Heart right ventricle (tissue), 16 donors: ENCODE results near the gene RIN3. TPM values are rescaled to one million over a fixed set of nuclear protein-coding genes. Genes with fewer than 3 reads are reported as not detected.
A peak's percentile ranks its signal among the peaks of the same experiment; 100 is the strongest.

Experiments used
- ATAC-seq, 8 donors: fragments of 200-7000 bp; cut with Tn5 transposase; one replicate each; pipeline ENCODE4 v1.9.1; 2020; ENCODE audit warnings: mild to moderate bottlenecking in 8 of 8, moderate library complexity in 8 of 8, moderate number of reproducible peaks in 1 of 8
- DNase-seq, 2 donors: peaks; one replicate each; pipeline ENCODE4 v3.0.0-alpha.2; 2020
- H3K27ac ChIP-seq, 10 donors: fragments of 200-600 bp; sonication (generic) in 2 of 10; one replicate each; pipeline versions ENCODE4 v1.5.0 to v1.8.0; 2020 to 2022; ENCODE audit warnings: mild to moderate bottlenecking in 3 of 10
- H3K27me3 ChIP-seq, 7 donors: fragments of 200-600 bp; one replicate each; pipeline ENCODE4 v1.8.0; 2021 to 2022; ENCODE audit warnings: mild to moderate bottlenecking in 2 of 7
- H3K36me3 ChIP-seq, 9 donors: fragments of 200-600 bp; sonication (generic) in 1 of 9; one replicate each; pipeline versions ENCODE4 v1.5.0 to v1.8.0; 2020 to 2022; ENCODE audit warnings: mild to moderate bottlenecking in 2 of 9
- H3K4me1 ChIP-seq, 9 donors: fragments of 200-600 bp; sonication (generic) in 1 of 9; one replicate each; pipeline versions ENCODE4 v1.5.0 to v1.8.0; 2020 to 2022; ENCODE audit warnings: mild to moderate bottlenecking in 4 of 9
- H3K4me3 ChIP-seq, 10 donors: fragments of 200-600 bp; sonication (generic) in 2 of 10; one replicate each; pipeline versions ENCODE4 v1.5.0 to v1.8.0; 2020 to 2022; ENCODE audit warnings: mild to moderate bottlenecking in 7 of 10, moderate library complexity in 2 of 10
- H3K9me3 ChIP-seq, 11 donors: fragments of 200-600 bp in 10 of 11; sonication (generic) in 2 of 11; one replicate each; pipeline versions ENCODE4 v1.5.0 to v1.8.0; 2013 to 2022; ENCODE audit warnings: mild to moderate bottlenecking in 2 of 11, control low read depth in 1 of 11, moderate library complexity in 1 of 11
- CTCF ChIP-seq, 9 donors: fragments of 200-600 bp; sonication (generic) in 2 of 9; IDR thresholded peaks; one replicate each; pipeline versions ENCODE4 v1.5.0 to v1.8.0; 2021 to 2022; ENCODE audit warnings: antibody characterized with exemption in 9 of 9, mild to moderate bottlenecking in 5 of 9, moderate library complexity in 1 of 9
- WGBS, 2 donors: extraction: QIAGEN DNeasy Blood & Tissue Kit; methylation state at CpG; one replicate each; pipeline ENCODE4 v1.1.7; 2013; ENCODE audit warnings: inconsistent platforms in 1 of 2; 5-methylcytosine and 5-hydroxymethylcytosine counted together
- intact Hi-C, 10 donors: fragments of 100-400 bp; cut with DNase I; formaldehyde crosslinking; loops; one replicate each; pipeline versions ENCODE4 v1.11.1 to v1.14.2; 2022
- polyA plus RNA-seq, 2 donors: library from polyadenylated mRNA; stranded (reverse); fragments of 200-250 nt; gene quantifications; one replicate each; pipeline ENCODE4 v1.2.3, GENCODE V29; 2013
- total RNA-seq, 10 donors: library from RNA; stranded (reverse); fragmentation: NEBNext Ultra II Directional in 3 of 10; extraction: Animal tissue kit (Norgen Biotek cat#: 25700) in 3 of 10; gene quantifications; one replicate each; pipeline versions ENCODE4 v1.2.1 to v1.2.4, GENCODE V29; 2021 to 2023
- donor health status: Arrhythmogenic right ventricular cardiomyopathy.
- donor health status: ischemic (EF 13 %, LVEDD 7.1; RV severe dilation, severe dysfunction).
- donor health status: healthy with polysubstance abuse.
- donor health status: DM: no; HTN: yes; CAD: no.
- donor health status: DM: no; HTN: no; CAD: no.
- donor health status: ischemic (EF 25% LVEDD 6.9; RV normal size, moderate dysfunction).
- donor health status: ischemic (EF 25% LVEDD 5.7; RV mildly dilated, moderate dysfunction).
- donor health status: healthy.
- donor health status: DM: yes; HTN: yes; CAD: no.
- donor health status: Ischemic cardiomyopathy.
- donor health status: ischemic (EF 35%, LVEDD 5.7; RV mildly dilated, moderate dysfunction).
- donor health status: nonischemic (EF 11% LVEDD 7.7; RV severe dilation, severe dysfunction).
- donor health status: DM: yes; HTN: yes; CAD: no.
- donor health status: PGD.
- donor health status: ischemic (EF 29% LVEDD 5.4; RV normal size, mild dysfunction).
- donor health status: nonischemic (EF 23%, LVEDD 6.1; RV moderate dilation, normal function).

RIN3 gene
- total and polyA plus RNA-seq, 12 donors: 7.2 to 24.0 (median 12.2) TPM

- no peak for TF ChIP-seq CTCF (IDR thresholded peaks at IDR 0.05)
- ATAC-seq (no peak), DNase-seq (no peak)
- peaks cover 0 to 68% (median 19%) of the 10 kb centered on the region in 9 donors for H3K36me3 ChIP-seq
- H3K9me3 ChIP-seq: peaks cover 0 to 3% (median 0%) of the 10 kb centered on the region in 11 donors
- intact Hi-C loops: loop anchor here in 1 of 10 donors (2.0 kb wide), 1 partner anchor 67 kb away; no protein-coding TSS in a partner anchor
- 94 to 97% methylated on average over 10 of the region's 10 CpGs for WGBS, 2 donors
- peaks cover 0 to 31% (median 15%) of the 10 kb centered on the region in 9 donors for H3K4me1 ChIP-seq
- no peak overlapping the region for H3K27ac ChIP-seq
- H3K27me3 ChIP-seq: no peaks in the 10 kb centered on the region
- no peak overlapping the region for H3K4me3 ChIP-seq
Observed at GRCh38 chr14:92716131-92716530, 202.6 kb downstream of the RIN3 start.

- Histone ChIP-seq H3K27me3 (no peaks in the 10 kb centered on the region), H3K4me1 (peaks cover 0 to 31% (median 15%) of the 10 kb centered on the region in 9 donors), H3K4me3 (no peak overlapping the region), H3K9me3 (peaks cover 0 to 4% (median 0%) of the 10 kb centered on the region in 11 donors), H3K36me3 (peaks cover 0 to 53% (median 10%) of the 10 kb centered on the region in 9 donors), H3K27ac (peak overlapping the region in 3 of 10 donors; percentile 14 to 27 (median 25))
- DNase-seq (no peak), ATAC-seq (no peak)
- 76 to 89% methylated on average over 11 of the region's 11 CpGs for WGBS, 2 donors
- intact Hi-C loops: loop anchor here in 1 of 10 donors (2.0 kb wide), 1 partner anchor 65 kb away; no protein-coding TSS in a partner anchor
- TF ChIP-seq CTCF (IDR thresholded peaks at IDR 0.05): no peak
Observed at GRCh38 chr14:92717571-92718042, 204.0 kb downstream of the RIN3 start.

- DNase-seq (no peak), ATAC-seq (no peak)
- peaks cover 0 to 49% (median 4%) of the 10 kb centered on the region in 9 donors for H3K36me3 ChIP-seq
- H3K4me1 ChIP-seq: peaks cover 0 to 31% (median 15%) of the 10 kb centered on the region in 9 donors
- intact Hi-C loops: no loop called here
- peaks cover 0 to 4% (median 0%) of the 10 kb centered on the region in 11 donors for H3K9me3 ChIP-seq
- WGBS, 2 donors: 84 to 85% methylated on average over 8 of the region's 8 CpGs
- no peaks in the 10 kb centered on the region for H3K27me3 ChIP-seq
- no peak for TF ChIP-seq CTCF (IDR thresholded peaks at IDR 0.05)
- H3K4me3 ChIP-seq: no peak overlapping the region
- H3K27ac ChIP-seq: no peak overlapping the region
Observed at GRCh38 chr14:92718664-92719063, 205.1 kb downstream of the RIN3 start.

- intact Hi-C loops: no loop called here
- Histone ChIP-seq H3K27me3 (no peaks in the 10 kb centered on the region), H3K27ac (peak overlapping the region in 5 of 10 donors; percentile 5 to 44 (median 29)), H3K4me1 (peaks cover 0 to 36% (median 23%) of the 10 kb centered on the region in 9 donors), H3K9me3 (peaks cover 0 to 4% (median 0%) of the 10 kb centered on the region in 11 donors), H3K36me3 (peaks cover 0 to 45% (median 0%) of the 10 kb centered on the region in 9 donors), H3K4me3 (no peak overlapping the region)
- 72 to 73% methylated on average over 2 of the region's 2 CpGs for WGBS, 2 donors
- ATAC-seq (peak in 1 of 8 donors; percentile 58), DNase-seq (no peak)
- TF ChIP-seq CTCF (IDR thresholded peaks at IDR 0.05): no peak
Observed at GRCh38 chr14:92719421-92719820, 205.8 kb downstream of the RIN3 start.
